Left ventricle myocardium superior (tissue), 1 donor: ENCODE data around the gene GLUL. TPM values are rescaled to one million over a fixed set of nuclear protein-coding genes. Genes with fewer than 3 reads are reported as not detected.

Source experiments
- ATAC-seq: fragments of 200-7000 bp; cut with Tn5 transposase; one replicate; pipeline ENCODE4 v1.9.1; 2020; ENCODE audit warnings: mild to moderate bottlenecking, moderate library complexity
- DNase-seq: peaks from one replicate; pipeline ENCODE4 v3.0.0-alpha.2; 2020
- intact Hi-C: fragments of 100-400 bp; cut with micrococcal nuclease; formaldehyde crosslinking; loops from one replicate; pipeline ENCODE4 v1.11.0; 2022
- long read RNA-seq: library from polyadenylated mRNA; unstranded; transcript quantifications from one replicate; pipeline ENCODE4 v2.0.0, GENCODE V29; 2021
- total RNA-seq: library from RNA; stranded (reverse); fragmentation: NEBNext Ultra II Directional; extraction: Animal tissue kit (Norgen Biotek cat#: 25700); gene quantifications from one replicate; pipeline ENCODE4 v1.2.1, GENCODE V29; 2021
- donor health status: DM: no; HTN: yes; CAD: no; lungs with severe emphysema.

The GLUL gene
- total RNA-seq, result 377 TPM
- long read RNA-seq, full-length matches to known transcripts, result 193 of 281 reads
- long read RNA-seq, partial matches to known transcripts, result 35 of 281 reads
- long read RNA-seq, other reads (novel, unspliced or antisense), result 53 of 281 reads

DNA sequence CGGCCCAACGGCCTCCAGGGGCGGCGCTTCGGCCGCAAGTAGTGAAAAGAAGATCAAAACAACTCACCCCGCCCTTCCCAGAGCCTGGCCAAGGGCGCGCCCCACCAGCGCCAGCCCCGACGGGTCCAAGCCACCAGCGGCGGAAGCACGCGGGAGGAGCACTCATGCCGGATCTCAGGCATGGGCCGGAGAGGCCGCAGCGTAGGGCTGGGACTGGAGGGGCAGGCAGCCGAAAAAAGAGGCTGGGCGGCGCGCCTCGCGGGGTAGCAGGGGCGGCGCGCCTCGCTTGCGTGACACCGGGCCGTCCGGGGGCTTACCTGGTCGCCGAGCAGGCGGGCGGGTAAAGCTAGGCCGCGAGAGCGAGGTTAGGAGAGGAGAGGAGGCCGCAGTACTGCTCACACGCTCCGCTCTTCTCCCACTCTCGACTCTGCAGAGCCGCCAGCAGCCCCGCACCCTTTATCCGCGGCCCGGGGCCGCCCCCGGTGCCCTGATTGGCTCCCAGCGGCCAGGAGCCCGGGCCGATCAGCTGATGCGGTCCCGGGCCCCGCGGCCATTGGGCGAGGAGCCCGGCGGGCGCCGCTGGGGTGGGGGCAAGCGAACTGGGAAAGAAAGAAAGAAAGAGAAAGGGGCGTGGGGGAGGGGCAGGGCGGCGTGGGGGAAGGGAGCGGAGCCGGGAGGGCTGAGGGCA lies at the start of gene GLUL:
GLUL (minus strand) TSS at position 429 of the 688 bp plus-strand sequence. CDS start 3,053 bp downstream, outside the sequence.
- peak; percentile 92 for ATAC-seq
- intact Hi-C loops, result no loop called here

DNA sequence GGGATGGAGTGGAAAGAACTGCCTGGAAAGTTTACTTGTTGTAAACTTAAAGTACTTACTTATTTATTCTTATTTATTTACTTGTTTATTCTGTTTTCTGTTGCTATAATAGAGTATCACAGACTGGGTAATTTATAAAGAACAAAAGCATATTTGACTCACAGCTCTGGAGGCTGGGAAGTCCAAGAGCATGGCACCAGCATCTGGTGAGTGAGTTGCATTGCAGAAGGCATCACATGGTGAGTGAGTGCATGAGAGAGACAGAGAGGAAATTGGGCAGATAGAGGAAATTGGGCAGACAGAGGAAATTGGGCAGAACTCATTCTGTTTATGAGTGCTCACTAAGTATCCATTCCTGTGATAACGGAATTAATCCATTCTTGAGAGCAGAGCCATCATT lies 46.7 kb upstream of the GLUL start:
- DNase-seq (no peak), ATAC-seq (no peak)
- intact Hi-C loops, result no loop called here

More for the DNA sequence above, at the start of gene GLUL:
- DNase-seq, result peak; percentile 98

DNA sequence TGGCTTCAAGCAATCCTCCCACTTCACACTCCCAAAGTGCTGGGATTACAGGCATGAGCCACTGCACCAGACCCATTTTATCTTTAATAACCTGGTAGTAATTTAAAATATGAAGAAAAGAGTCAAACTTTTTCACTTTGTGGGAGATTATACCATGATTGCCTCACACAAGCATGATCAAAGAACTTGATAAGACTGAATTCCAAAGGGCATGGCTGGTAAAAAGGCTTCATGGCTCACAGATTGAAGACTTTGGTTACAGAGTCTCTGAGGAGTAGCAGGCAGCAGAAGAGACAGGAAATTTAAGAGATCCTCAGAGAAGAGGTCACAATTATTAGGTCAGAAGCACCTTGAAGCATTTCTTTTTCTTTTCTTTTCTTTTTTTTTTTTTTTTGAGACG lies 42.0 kb upstream of the GLUL start:
- intact Hi-C loops, result no loop called here
- no peak for DNase-seq
- ATAC-seq, result no peak

DNA sequence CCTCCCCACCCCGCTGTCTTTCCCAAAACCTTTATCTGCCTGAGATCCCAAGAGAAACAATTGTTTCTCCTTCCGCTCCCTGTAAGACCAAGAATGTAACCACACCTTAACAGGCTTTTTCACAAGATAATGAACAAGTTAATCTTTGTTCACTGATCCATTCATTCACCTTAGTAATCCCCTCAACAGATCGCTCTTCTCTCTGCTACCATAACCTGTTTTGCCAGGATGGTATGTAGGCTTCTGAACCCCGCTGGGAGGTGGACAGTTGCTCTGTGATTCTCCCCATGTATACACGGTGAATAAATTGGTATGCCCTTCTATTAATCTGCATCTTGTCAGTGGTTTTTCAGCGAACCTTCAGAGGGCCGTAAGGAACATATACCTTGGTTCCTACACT lies 39.7 kb upstream of the GLUL start:
- DNase-seq, result no peak
- no peak for ATAC-seq
- intact Hi-C loops, result no loop called here

DNA sequence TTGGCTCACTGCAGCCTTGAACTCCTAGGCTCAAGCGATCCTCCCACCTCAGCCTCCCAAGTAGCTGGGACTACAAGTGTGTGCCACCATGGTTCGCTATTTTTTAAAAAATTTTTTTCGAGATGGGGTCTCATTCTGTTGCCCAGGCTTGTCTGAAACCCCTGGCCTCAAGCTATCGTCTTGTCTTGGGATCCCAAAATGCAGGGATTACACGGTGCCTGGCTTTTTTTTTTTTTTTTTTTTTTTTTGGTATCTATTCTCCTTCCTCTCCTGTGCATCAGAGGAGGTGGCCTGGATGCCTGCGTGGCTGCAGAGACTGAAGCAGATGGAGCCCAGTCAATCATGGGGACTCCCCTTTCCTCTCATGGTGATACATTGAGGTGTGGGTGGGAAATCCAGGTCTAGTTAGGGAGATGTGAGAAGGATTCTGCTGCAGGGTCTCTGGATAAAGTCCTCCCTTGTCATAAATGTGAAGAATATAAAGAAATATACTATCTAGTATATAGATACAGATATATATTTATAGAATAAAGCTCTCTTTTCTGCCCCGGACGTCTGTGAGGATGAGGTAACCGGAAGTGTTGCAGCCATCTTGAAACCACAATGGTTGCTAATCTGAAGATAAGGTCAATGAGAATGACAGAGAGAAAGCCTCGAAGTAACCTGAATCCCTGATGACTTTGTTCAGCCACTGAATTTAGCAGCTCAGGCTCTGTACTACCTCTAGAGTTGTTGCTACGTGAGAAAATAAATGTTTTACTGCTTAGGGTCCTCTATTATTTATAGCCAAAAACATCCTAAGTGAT lies 38.9 kb upstream of the GLUL start:
- DNase-seq (no peak), ATAC-seq (no peak)
- intact Hi-C loops, result no loop called here

DNA sequence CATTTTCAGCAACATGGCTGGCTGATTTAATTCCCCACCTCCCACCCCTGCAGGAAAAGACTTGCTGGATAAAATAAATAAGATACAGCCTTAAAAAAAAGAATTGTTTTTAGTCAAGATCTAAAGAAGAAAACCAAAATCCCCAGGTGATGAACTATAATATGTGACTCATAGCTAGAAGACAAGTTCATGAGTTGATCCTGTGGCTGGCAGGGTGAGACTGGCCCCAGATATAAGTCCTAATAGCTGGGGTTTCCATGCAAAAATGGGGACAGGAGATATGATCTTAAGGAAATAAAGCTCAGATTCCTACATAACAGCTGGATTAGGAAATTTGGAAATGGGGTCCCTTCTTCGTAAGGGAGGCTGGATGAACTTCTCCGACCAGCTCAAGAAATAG lies 36.5 kb upstream of the GLUL start:
- DNase-seq (no peak), ATAC-seq (no peak)
- intact Hi-C loops, result no loop called here

DNA sequence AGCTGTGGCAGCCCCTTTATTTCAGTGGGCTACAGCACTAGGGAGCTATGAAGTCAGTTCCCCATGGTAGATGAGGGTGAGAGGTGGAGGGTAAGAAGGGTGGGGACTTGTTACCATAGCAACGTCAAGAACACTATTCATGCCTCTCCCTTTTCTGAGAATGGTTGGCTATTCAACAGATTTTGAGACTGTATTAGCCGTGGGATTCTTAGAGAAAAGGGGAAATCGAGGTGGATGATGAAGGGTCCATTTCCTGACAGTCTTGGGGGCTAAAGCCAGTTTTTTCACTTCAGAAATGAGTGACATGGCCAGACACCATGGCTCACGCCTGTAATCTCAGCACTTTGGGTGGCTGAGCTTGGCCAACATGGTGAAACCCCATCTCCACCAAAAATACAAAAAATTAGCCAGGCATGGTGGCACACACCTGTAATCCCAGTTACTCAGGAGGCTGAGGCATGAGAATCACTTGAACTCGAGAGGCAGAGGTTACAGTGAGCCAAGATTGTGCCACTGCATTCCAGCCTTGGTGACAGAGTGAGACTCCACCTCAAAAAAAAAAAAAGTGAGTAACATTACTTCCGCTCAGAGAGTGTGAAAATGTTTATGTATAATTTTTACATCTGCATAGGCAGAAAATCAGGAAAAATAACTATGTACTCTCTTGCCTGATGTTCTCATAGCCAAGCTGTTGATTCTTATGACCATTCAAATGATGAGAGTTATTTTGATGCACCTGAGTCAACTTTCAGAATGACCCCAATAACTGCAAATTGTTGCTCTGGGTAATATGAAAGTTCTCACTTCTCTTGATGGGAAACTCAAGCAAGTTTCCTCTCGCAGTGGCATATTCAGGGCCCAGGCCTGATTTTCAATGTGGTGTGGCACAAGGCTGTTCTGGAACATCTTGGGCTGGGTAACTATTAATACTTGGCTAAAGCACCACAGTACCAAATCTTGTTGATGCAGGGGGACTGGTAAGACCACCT lies 35.1 kb upstream of the GLUL start:
- ATAC-seq, result no peak
- DNase-seq, result no peak
- intact Hi-C loops, result no loop called here

DNA sequence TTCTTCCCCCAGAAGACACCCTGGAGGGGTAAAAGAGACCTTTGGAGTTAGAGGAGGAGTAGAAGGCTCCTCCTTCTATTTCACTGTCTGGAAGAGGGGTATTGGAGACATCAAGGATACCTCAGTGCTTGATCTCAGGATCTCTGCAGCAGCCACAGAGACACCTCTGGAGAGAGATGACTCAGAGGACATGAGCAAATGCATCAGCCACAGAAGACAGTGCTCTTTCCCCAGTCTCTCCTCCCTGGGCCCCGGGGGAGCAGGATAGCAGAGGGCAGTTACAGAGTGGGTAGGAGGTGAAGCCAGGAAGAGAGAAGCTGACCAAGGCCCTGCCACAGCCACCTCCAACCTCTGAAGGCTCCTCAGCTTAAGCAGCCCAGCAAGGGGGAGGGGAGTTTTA lies 24.2 kb upstream of the GLUL start:
- intact Hi-C loops, result no loop called here
- no peak for DNase-seq

DNA sequence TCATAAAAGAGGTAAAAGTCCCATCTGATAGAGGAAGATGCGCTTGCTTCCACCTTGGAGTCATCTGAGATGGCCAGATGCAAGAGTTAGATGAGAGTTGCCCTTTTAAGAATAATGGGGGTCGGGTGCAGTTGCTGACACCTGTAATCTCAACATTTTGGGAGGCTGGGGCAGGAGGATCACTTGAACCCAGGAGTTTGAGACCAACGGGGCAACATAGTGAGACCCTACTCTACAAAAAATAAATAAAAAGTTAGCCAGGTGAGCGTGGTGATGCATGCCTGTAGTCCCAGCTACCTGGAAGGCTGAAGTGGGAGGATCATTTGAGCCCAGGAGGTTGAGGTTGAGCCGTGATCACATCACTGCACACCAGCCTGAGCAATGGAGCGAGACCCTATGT lies 22.4 kb upstream of the GLUL start:
- DNase-seq (no peak), ATAC-seq (no peak)
- intact Hi-C loops, result no loop called here

More for the DNA sequence above, 24.2 kb upstream of the GLUL start:
- no peak for ATAC-seq

DNA sequence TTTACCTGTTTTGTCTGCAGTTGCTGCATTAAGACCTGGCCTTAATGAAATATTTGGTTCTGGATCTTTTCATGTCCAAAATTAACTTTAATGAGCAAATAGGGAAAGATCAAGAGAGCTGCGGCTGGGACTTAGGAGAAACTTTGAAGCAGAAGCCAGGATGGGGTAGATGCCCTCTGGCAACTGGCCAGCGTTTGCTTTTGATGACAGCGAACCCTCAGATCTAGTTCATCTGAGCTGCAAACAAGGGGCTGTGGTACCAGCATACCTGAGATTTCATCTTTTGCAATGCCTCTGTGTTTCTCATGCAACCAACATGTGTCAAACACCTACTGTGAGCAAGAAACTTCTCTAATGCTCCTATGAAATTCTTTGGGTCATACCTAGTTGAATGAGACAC lies 21.9 kb upstream of the GLUL start:
- DNase-seq (no peak), ATAC-seq (no peak)
- intact Hi-C loops, result no loop called here

DNA sequence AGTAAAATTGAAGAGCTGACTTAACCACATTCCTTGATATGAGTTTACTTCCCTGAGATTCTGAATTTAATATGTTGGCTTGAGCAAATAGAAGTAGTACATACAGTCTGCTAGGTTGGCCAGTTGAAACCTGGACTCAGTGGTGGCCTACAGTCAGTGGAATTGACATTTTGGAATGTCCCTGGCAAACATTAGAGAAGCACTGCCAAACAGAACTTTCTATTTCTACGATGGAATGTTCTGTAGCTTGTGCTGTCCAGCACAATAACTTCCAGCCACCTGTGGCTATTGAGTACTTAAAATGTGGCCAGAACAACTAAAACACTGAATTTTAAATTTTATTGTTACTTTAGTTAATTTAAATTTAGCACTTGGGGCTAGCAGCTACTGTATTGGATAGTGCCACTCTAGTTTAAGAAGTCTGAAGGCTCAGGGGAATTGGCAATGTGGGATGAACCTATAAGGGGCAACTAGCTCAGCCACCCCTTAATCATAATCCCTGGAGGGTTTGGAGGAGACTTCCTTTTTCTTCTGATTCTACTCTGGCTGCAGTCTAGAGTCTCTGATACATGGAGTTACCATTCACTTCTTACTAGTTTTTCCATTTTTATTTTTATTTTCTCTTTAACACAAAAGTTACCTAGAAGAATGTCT lies 19.2 kb upstream of the GLUL start:
- intact Hi-C loops, result no loop called here
- ATAC-seq, result peak; percentile 97

DNA sequence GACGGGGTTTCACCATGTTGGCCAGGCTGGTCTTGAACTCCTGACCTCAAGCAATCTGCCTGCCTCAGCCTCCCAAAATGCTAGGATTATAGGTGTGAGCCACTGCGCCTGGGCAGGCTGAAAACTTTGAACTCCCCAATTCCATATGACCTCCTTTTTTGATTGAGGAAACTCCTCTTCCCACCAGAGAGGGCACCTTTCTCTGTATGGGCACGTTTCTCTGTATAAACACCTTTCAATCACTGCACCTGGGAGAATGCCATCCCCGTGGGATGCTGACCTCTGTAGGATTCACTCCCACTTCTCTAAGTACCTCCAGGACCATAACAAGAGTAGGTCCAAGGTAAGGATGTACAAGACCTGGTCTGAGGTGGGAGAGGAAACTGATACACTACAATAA lies 18.5 kb upstream of the GLUL start:
- intact Hi-C loops, result no loop called here
- DNase-seq (no peak), ATAC-seq (peak; percentile 12)

More for the DNA sequence above, 19.2 kb upstream of the GLUL start:
- no peak for DNase-seq

DNA sequence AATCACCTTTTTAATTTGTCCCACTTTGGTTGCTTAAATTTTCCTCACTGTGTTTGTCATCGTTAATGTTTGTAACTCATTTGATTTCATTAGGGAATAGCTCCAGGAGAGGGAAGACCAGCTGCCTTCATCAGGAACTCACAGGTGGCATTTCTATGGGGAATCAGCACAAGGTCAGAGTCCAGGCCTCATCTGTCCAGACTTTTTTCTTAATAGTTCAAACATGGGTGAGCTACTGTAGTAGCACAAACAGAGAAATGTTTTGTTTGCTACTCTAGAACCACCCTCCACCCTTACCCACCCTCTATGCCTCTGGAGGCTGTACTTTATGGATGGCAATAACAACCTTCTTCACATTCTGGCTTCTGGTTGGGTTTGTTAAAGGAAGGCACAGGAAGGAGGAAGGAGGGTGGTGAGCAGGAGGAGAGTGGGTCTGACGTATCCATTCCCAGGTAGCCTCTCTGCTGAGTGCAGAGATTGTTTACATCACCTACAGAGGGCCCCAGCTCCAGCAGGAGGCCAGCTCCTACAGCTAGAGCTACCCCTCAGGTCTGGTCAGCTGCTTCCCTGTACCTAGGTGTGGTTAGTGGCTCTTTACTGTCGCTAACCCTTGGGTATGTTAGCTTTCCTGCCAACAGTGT lies 17.0 kb upstream of the GLUL start:
- DNase-seq, result no peak
- ATAC-seq, result no peak
- intact Hi-C loops, result no loop called here

DNA sequence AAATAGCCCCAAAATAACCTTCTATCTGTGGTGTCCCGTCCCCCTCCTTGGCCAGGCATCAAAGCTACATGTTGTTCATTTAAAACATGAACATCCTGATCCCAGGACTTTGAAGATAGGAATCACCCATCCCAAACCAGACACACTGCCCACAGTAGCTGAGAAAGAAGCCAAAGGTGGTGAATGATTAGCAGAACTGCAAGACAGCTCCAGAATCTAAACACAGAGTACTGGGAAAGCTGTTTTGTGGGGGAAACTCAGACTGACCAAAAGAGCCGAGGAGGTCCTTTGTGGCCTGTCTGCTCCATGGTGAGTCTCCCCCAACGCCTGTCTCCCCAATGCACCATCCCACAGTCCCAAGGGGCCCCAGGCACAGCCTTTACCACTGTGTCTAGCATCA lies 16.1 kb upstream of the GLUL start:
- intact Hi-C loops, result no loop called here
- no peak for DNase-seq
- ATAC-seq, result no peak

DNA sequence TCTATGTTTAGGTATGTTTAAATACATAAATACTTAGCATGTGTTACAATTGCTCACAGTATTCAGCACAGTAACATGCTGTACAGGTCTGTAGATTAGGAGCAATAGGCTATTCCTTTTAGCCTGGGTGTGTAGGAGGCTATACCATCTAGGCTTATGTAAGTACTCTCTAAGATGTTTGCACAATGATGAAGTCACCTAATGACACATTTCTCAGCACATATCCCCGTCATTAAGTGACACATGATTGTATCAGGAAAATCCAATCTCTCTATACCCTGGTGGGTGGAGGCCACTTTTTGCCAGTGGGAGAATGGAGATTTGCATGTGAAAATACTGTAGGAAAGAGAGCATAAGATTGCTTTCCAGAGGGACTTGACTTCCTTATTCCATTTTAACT lies 14.4 kb upstream of the GLUL start:
- no peak for ATAC-seq
- no peak for DNase-seq
- intact Hi-C loops, result no loop called here

DNA sequence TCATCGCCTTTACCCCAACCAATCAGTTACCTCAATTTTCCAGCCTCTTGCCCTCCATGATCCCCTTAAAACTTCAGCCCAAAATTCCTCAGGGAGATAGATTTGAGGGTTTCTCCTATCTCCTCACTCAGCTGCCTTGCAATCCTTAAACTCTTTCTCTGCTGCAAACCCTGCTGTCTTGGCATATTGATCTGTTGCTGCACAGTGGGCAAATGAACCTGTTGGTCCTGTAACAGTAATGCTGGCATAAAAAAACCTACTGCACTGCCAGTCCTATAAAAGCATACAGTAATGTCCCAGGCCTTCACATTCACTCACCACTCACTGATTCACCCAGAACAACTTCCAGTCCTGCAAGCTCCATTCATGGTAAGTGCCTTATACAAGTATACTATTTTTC lies 14.0 kb upstream of the GLUL start:
- ATAC-seq (no peak), DNase-seq (no peak)
- intact Hi-C loops, result no loop called here

DNA sequence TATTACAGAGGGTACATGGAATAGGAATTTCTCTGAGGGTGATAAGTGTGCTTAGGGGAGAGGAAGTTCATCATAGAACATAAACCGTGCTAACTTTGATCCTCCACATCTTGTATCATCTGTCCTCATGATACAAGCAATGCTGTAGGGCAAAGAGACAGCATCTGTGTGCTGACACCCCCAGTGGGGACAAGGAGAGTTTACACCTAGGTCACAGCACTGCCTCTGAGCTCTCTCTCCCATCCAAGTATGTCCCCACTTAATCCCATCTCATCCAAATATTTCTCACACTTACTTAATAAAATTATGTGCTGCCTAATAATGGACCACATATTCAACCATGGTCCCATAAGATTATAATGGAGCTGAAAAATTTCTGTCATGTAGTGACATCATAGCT lies 13.2 kb upstream of the GLUL start:
- intact Hi-C loops, result no loop called here
- ATAC-seq (no peak), DNase-seq (no peak)

DNA sequence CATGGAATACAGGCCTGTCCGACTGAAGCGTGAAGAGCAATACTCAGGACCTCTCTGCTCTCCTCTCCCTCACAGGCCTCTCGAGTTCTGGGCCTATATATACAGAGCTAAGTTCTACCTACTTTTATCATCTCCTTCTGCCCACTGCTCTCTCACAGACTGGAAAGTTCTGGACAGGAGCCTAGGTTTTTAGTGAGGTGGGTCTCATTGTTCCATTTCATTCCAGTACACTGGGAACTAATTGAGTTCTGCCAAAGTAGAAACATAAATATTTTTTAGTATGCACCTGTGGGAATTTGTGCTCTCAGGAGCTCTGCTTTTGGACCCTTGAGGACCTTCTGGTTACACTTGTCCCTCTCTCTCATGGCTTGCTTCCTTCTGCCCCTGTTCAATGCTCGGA lies 9.0 kb upstream of the GLUL start, which contains the start of gene TEDDM1:
TEDDM1 (minus strand) TSS at position 101 of the 400 bp plus-strand sequence. CDS start 182 bp downstream, outside the sequence.
- DNase-seq (no peak), ATAC-seq (no peak)
- intact Hi-C loops, result no loop called here
